Cardiac fibroblast (primary cell): ENCODE results near the gene TMEM135.
A peak's percentile ranks its signal among the peaks of the same experiment; 100 is the strongest.
"Not testable (repeated sequence)": the region's sequence is repeated elsewhere in the genome, so short reads cannot be mapped to it uniquely, and the experiment has no call there.

Experiments used
- DNase-seq, 2 donors: peaks; one replicate each; pipeline versions ENCODE4 v3.0.0 to v3.0.0-alpha.2; 2010; ENCODE audit warnings: low read depth in 2 of 2
- H3K4me3 ChIP-seq, 2 donors: replicated peaks in 1 of 2; 1 replicate in 1 of 2; 2 replicates in 1 of 2; pipeline ENCODE4 v1.5.1; 2011; ENCODE audit warnings: low read depth in 2 of 2, low read length in 2 of 2, mild to moderate bottlenecking in 2 of 2, moderate library complexity in 1 of 2
- TF ChIP-seq, protein P1 (sequence below): IDR thresholded peaks from one replicate; pipeline ENCODE4 v1.5.1; 2011; ENCODE audit warnings: low read depth, mild to moderate bottlenecking, low read length, inconsistent platforms

TMEM135 gene

GRCh38 chr11:87176044-87176443, 138.3 kb downstream of the TMEM135 start:
- DNase-seq, result no peak
- H3K4me3 ChIP-seq, result no peak overlapping the region
- TF ChIP-seq, protein P1, sequence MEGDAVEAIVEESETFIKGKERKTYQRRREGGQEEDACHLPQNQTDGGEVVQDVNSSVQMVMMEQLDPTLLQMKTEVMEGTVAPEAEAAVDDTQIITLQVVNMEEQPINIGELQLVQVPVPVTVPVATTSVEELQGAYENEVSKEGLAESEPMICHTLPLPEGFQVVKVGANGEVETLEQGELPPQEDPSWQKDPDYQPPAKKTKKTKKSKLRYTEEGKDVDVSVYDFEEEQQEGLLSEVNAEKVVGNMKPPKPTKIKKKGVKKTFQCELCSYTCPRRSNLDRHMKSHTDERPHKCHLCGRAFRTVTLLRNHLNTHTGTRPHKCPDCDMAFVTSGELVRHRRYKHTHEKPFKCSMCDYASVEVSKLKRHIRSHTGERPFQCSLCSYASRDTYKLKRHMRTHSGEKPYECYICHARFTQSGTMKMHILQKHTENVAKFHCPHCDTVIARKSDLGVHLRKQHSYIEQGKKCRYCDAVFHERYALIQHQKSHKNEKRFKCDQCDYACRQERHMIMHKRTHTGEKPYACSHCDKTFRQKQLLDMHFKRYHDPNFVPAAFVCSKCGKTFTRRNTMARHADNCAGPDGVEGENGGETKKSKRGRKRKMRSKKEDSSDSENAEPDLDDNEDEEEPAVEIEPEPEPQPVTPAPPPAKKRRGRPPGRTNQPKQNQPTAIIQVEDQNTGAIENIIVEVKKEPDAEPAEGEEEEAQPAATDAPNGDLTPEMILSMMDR, result no peak

GRCh38 chr11:87179621-87180020, 141.9 kb downstream of the TMEM135 start:
- no peak overlapping the region for H3K4me3 ChIP-seq
- TF ChIP-seq, protein P1, result no peak
- no peak for DNase-seq

DNA sequence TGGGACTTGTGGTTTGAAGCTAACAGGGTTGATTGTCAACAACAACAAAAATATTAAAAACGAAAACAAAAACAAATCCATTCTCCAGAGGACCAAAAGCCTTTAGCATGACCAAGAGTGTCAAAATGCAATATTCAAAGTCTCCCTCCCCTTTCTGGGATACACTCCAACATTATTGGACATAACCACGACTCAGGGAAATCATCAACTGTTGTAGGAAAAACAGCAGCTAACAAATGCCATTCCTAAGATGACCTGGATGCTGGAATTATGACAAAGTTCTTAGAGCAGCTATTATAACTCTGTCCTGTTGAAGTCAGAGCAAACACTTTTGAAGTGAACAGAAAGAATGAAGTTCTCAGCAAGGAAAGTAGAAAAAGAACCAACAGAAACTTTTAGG, 143.0 kb downstream of the TMEM135 start:
- H3K4me3 ChIP-seq, result no peak overlapping the region
- DNase-seq, result peak; percentile 57 to 77
- TF ChIP-seq, protein P1, result no peak

GRCh38 chr11:87181143-87181542, 143.4 kb downstream of the TMEM135 start:
- H3K4me3 ChIP-seq, result no peak overlapping the region
- TF ChIP-seq, protein P1, result no peak
- DNase-seq, result no peak

GRCh38 chr11:87185228-87185627, 147.5 kb downstream of the TMEM135 start:
- H3K4me3 ChIP-seq, result no peak overlapping the region
- DNase-seq, result no peak
- TF ChIP-seq, protein P1, result no peak

GRCh38 chr11:87187076-87187475, 149.3 kb downstream of the TMEM135 start:
- DNase-seq, result no peak
- TF ChIP-seq, protein P1, result no peak
- no peak overlapping the region for H3K4me3 ChIP-seq

DNA sequence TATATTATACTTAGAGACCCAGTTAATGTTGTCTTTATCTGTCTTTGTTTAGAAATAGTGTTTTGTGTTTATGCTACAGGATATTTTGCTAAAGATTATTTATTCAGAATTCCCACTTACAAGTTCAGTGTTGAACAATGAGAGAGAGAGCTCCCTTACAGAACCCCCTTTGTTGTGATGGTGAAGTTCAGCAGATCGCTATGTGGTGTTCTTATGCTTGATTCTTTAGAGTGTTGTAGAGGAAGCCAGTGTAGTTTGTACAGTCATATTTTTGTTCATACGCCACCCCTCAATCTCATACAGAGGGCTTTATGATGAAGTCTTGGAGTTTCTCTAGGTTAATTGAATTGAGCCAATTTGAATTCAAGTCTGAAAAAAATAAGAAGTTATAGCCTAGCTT, 150.2 kb downstream of the TMEM135 start:
- DNase-seq, result no peak
- no peak overlapping the region for H3K4me3 ChIP-seq
- TF ChIP-seq, protein P1, result no peak

- H3K4me3 ChIP-seq, DNase-seq: not testable (repeated sequence)
Observed at GRCh38 chr11:87188396-87188795, 150.7 kb downstream of the TMEM135 start.

GRCh38 chr11:87188921-87189320, 151.2 kb downstream of the TMEM135 start:
- not testable (repeated sequence) for DNase-seq, H3K4me3 ChIP-seq
